CD8-positive, alpha-beta memory T cell (primary cell): ENCODE measurements around the gene NMBR. TPM values are rescaled to one million over a fixed set of nuclear protein-coding genes. Genes with fewer than 3 reads are reported as not detected.

ENCODE experiments used
- CTCF ChIA-PET: fragments of 350-600 bp; sonication (Branson Sonifier 250); formaldehyde crosslinking; loops from one replicate; lab custom pipeline; 2021; ENCODE audit warnings: antibody characterized with exemption; lab: Charles Lee
- POLR2A ChIA-PET: fragments of 350-600 bp; sonication (Branson Sonifier 250); formaldehyde crosslinking; loops from one replicate; lab custom pipeline; 2021; ENCODE audit warnings: antibody characterized with exemption; lab: Charles Lee
- DNase-seq, 5 donors: peaks; one replicate each; pipeline versions ENCODE4 v3.0.0 to v3.0.0-alpha.2; 2020 to 2022; ENCODE audit warnings: mixed read lengths in 1 of 5
- H3K27ac ChIP-seq: one replicate; pipeline ENCODE4 v1.7.0; 2013; ENCODE audit warnings: low read depth, mild to moderate bottlenecking, low read length, moderate library complexity
- H3K27me3 ChIP-seq: 2 replicates; pipeline ENCODE4 v1.7.0; 2013; ENCODE audit warnings: low read length, mild to moderate bottlenecking; ENCODE audit not compliant: insufficient read depth, poor library complexity, severe bottlenecking
- H3K36me3 ChIP-seq: 2 replicates; pipeline ENCODE4 v1.7.0; 2013; ENCODE audit warnings: mild to moderate bottlenecking, low read length, moderate library complexity; ENCODE audit not compliant: insufficient read depth
- H3K4me1 ChIP-seq: 2 replicates; pipeline ENCODE4 v1.7.0; 2013; ENCODE audit warnings: mild to moderate bottlenecking, low read length, moderate library complexity; ENCODE audit not compliant: insufficient read depth
- H3K4me3 ChIP-seq: 2 replicates; pipeline ENCODE4 v1.7.0; 2013; ENCODE audit warnings: mild to moderate bottlenecking, low read length
- H3K9me3 ChIP-seq: 2 replicates; pipeline ENCODE4 v1.7.0; 2013; ENCODE audit warnings: mild to moderate bottlenecking, low read length
- H3K27ac Mint-ChIP-seq, 8 donors: one replicate each; pipeline ENCODE4 v1.8.0; 2020 to 2021; ENCODE audit warnings: mixed read lengths in 8 of 8, mild to moderate bottlenecking in 6 of 8, inconsistent platforms in 3 of 8, moderate library complexity in 3 of 8
- H3K27me3 Mint-ChIP-seq, 2 donors: one replicate each; pipeline ENCODE4 v1.8.0; 2020 to 2021; ENCODE audit warnings: mixed read lengths in 2 of 2, mild to moderate bottlenecking in 1 of 2, moderate library complexity in 1 of 2
- H3K36me3 Mint-ChIP-seq, 3 donors: one replicate each; pipeline ENCODE4 v1.8.0; 2020 to 2021; ENCODE audit warnings: mixed read lengths in 3 of 3, inconsistent platforms in 1 of 3, mild to moderate bottlenecking in 1 of 3
- H3K4me1 Mint-ChIP-seq, 3 donors: one replicate each; pipeline ENCODE4 v1.8.0; 2020 to 2021; ENCODE audit warnings: mixed read lengths in 3 of 3, inconsistent platforms in 1 of 3, mild to moderate bottlenecking in 1 of 3
- H3K4me3 Mint-ChIP-seq, 7 donors: one replicate each; pipeline ENCODE4 v1.8.0; 2020 to 2021; ENCODE audit warnings: mixed read lengths in 7 of 7, mild to moderate bottlenecking in 6 of 7, moderate library complexity in 4 of 7, inconsistent platforms in 2 of 7
- H3K9me3 Mint-ChIP-seq, 5 donors: one replicate each; pipeline ENCODE4 v1.8.0; 2020 to 2022; ENCODE audit warnings: mixed read lengths in 5 of 5, mild to moderate bottlenecking in 3 of 5, moderate library complexity in 2 of 5, inconsistent platforms in 1 of 5
- polyA plus RNA-seq: library from polyadenylated mRNA; unstranded; fragments of 300-500 nt; fragmentation: Illumina TruSeq; gene quantifications from one replicate; pipeline ENCODE4 v1.2.3, GENCODE V29; 2021
- total RNA-seq, 2 experiments: library from RNA; stranded (reverse); gene quantifications; one replicate each; pipeline ENCODE4 v1.2.3, GENCODE V29; 2021

Gene NMBR
- total and polyA plus RNA-seq, 3 experiments from 2014 or later: not detected

GRCh38 chr6:142185641-142186040 is 38.7 kb upstream of the NMBR start:
- no peaks in the 10 kb centered on the region for H3K27me3 ChIP-seq
- Mint-ChIP-seq H3K27ac (peak overlapping the region in 1 of 8 donors; percentile 3), H3K4me3 (no peak overlapping the region), H3K36me3 (peaks cover 9 to 31% (median 13%) of the 10 kb centered on the region in 3 donors), H3K4me1 (peaks cover 16 to 38% (median 33%) of the 10 kb centered on the region in 3 donors), H3K9me3 (no peaks in the 10 kb centered on the region), H3K27me3 (no peaks in the 10 kb centered on the region)
- H3K9me3 ChIP-seq: no peaks in the 10 kb centered on the region
- no peaks in the 10 kb centered on the region for H3K36me3 ChIP-seq
- CTCF ChIA-PET: no interaction called here
- H3K4me3 ChIP-seq: no peak overlapping the region
- no peak overlapping the region for H3K27ac ChIP-seq
- no peaks in the 10 kb centered on the region for H3K4me1 ChIP-seq
- POLR2A ChIA-PET: no interaction called here
- no peak for DNase-seq

DNA sequence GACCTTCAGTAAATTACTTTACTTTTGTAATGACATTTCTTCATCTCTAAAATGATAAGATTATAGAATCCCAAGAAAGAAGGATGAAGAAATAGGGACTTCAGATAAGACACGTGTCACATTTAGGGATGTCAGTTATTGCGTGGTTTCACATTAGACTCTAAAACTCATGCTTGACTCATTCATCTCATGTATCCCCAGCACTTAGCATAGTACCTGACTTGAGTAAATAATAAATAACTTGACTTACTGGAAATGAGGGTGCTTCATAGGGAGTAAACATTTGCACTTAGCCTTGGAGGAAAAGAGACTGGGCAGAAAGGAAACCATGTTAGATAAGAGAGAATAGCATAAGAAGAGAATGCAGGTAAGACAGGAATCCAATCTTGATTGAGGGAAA is 37.4 kb upstream of the NMBR start:
- Mint-ChIP-seq H3K4me1 (peaks cover 17 to 33% (median 30%) of the 10 kb centered on the region in 3 donors), H3K9me3 (no peaks in the 10 kb centered on the region), H3K27ac (peak overlapping the region in 1 of 8 donors; percentile 47), H3K36me3 (peaks cover 6 to 28% (median 11%) of the 10 kb centered on the region in 3 donors), H3K27me3 (no peaks in the 10 kb centered on the region), H3K4me3 (no peak overlapping the region)
- Histone ChIP-seq H3K4me3 (no peak overlapping the region), H3K4me1 (no peaks in the 10 kb centered on the region), H3K27me3 (no peaks in the 10 kb centered on the region), H3K9me3 (no peaks in the 10 kb centered on the region), H3K27ac (no peak overlapping the region), H3K36me3 (no peaks in the 10 kb centered on the region)
- ChIA-PET CTCF (no interaction called here), POLR2A (no interaction called here)
- DNase-seq: no peak

DNA sequence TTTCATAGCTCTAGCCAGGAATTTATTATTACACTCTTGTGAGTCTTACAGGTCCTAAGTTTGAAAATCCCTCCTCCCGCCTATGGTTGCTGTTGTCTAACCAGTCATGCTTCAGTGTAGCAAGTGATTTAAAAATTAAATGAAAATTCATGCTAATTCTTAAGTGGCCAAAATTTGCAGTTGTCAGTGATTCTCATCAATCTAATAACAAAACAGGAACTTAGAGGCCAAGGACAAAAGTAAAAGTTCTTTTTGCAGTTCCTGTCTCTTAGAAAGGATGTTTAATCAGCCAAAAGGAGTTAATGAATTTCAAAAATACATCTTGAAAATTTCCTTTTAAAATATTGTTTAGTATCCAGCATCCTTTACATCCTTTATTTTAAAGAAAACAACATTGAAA is 36.4 kb upstream of the NMBR start:
- Histone ChIP-seq H3K4me3 (no peak overlapping the region), H3K9me3 (no peaks in the 10 kb centered on the region), H3K4me1 (no peaks in the 10 kb centered on the region), H3K27ac (no peak overlapping the region), H3K27me3 (no peaks in the 10 kb centered on the region), H3K36me3 (no peaks in the 10 kb centered on the region)
- peaks cover 5 to 27% (median 12%) of the 10 kb centered on the region in 3 donors for H3K36me3 Mint-ChIP-seq
- DNase-seq: no peak
- ChIA-PET POLR2A (no interaction called here), CTCF (no interaction called here)
- no peak overlapping the region for H3K27ac Mint-ChIP-seq
- no peak overlapping the region for H3K4me3 Mint-ChIP-seq
- peaks cover 17 to 30% (median 29%) of the 10 kb centered on the region in 3 donors for H3K4me1 Mint-ChIP-seq
- peaks cover 0 to 1% (median 0%) of the 10 kb centered on the region in 5 donors for H3K9me3 Mint-ChIP-seq
- no peaks in the 10 kb centered on the region for H3K27me3 Mint-ChIP-seq

DNA sequence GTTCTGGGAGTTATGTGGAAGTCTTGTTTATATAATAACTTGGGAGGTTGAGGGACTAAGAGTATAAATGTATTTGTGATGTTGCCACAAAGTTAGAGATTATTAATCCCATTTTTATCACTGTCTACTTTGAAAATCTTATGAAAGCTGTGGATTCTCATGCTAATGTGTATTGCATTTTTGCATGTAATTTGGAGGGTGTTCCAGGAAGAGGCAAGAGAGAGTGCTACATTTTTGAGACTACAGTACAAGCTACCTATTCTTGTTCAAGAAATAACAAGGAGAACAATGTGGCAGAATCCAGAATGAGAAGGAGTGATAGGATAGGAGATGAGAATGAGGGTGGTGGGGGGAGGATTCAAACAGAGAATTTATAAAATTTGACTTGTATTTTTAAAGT is 35.1 kb upstream of the NMBR start:
- Mint-ChIP-seq H3K36me3 (peaks cover 18 to 40% (median 22%) of the 10 kb centered on the region in 3 donors), H3K9me3 (peaks cover 5 to 12% (median 12%) of the 10 kb centered on the region in 5 donors), H3K4me1 (peaks cover 17 to 30% (median 27%) of the 10 kb centered on the region in 3 donors), H3K4me3 (no peak overlapping the region), H3K27me3 (no peaks in the 10 kb centered on the region), H3K27ac (peak overlapping the region in 1 of 8 donors; percentile 62)
- Histone ChIP-seq H3K36me3 (peaks cover 11% of the 10 kb centered on the region), H3K27me3 (no peaks in the 10 kb centered on the region), H3K9me3 (peaks cover 7% of the 10 kb centered on the region), H3K4me3 (no peak overlapping the region), H3K27ac (no peak overlapping the region), H3K4me1 (no peaks in the 10 kb centered on the region)
- ChIA-PET POLR2A (no interaction called here), CTCF (no interaction called here)
- no peak for DNase-seq

GRCh38 chr6:142178129-142178528 is 31.2 kb upstream of the NMBR start:
- no peaks in the 10 kb centered on the region for H3K27me3 ChIP-seq
- no peak overlapping the region for H3K4me3 ChIP-seq
- no peaks in the 10 kb centered on the region for H3K27me3 Mint-ChIP-seq
- peaks cover 14 to 25% (median 15%) of the 10 kb centered on the region in 3 donors for H3K4me1 Mint-ChIP-seq
- no peak overlapping the region for H3K4me3 Mint-ChIP-seq
- DNase-seq: no peak
- H3K9me3 ChIP-seq: peaks cover 7% of the 10 kb centered on the region
- CTCF ChIA-PET: no interaction called here
- POLR2A ChIA-PET: no interaction called here
- no peaks in the 10 kb centered on the region for H3K4me1 ChIP-seq
- H3K9me3 Mint-ChIP-seq: peaks cover 5 to 15% (median 14%) of the 10 kb centered on the region in 5 donors
- H3K36me3 Mint-ChIP-seq: peaks cover 42 to 72% (median 44%) of the 10 kb centered on the region in 3 donors
- no peak overlapping the region for H3K27ac ChIP-seq
- no peak overlapping the region for H3K27ac Mint-ChIP-seq
- H3K36me3 ChIP-seq: peaks cover 25% of the 10 kb centered on the region

DNA sequence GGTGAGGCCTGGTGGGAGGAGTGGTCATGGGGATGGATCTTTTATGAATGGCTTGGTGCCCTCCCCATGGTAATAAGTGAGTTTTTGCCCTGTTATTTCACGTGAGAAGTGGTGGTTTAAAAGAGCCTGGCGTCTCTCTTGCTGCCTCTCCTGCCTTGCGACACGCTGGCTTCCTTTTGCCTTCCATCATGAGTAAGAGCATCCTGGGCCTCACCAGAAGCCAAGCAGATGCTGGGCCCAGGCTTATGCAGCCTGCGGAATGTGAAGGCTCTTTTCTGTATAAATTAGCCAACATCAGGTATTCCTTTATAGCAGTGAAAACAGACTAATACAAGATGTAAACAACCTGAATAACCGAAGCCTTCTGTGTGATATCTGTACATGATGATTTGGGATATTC is 27.8 kb upstream of the NMBR start:
- Histone ChIP-seq H3K4me1 (no peaks in the 10 kb centered on the region), H3K9me3 (peaks cover 7% of the 10 kb centered on the region), H3K4me3 (no peak overlapping the region), H3K27me3 (no peaks in the 10 kb centered on the region), H3K36me3 (peaks cover 40% of the 10 kb centered on the region), H3K27ac (no peak overlapping the region)
- Mint-ChIP-seq H3K9me3 (peaks cover 5 to 15% (median 14%) of the 10 kb centered on the region in 5 donors), H3K27ac (peak overlapping the region in 1 of 8 donors; percentile 38), H3K4me1 (peaks cover 3 to 15% (median 3%) of the 10 kb centered on the region in 3 donors), H3K36me3 (peaks cover 51 to 86% (median 54%) of the 10 kb centered on the region in 3 donors), H3K4me3 (no peak overlapping the region), H3K27me3 (no peaks in the 10 kb centered on the region)
- DNase-seq: no peak
- POLR2A ChIA-PET: no interaction called here
- CTCF ChIA-PET: no interaction called here

- ChIA-PET CTCF (no interaction called here), POLR2A (no interaction called here)
- Mint-ChIP-seq H3K9me3 (peaks cover 5 to 15% (median 14%) of the 10 kb centered on the region in 5 donors), H3K36me3 (peaks cover 48 to 84% (median 54%) of the 10 kb centered on the region in 3 donors), H3K4me3 (no peak overlapping the region), H3K4me1 (peaks cover 3 to 15% (median 3%) of the 10 kb centered on the region in 3 donors), H3K27ac (no peak overlapping the region), H3K27me3 (no peaks in the 10 kb centered on the region)
- H3K27me3 ChIP-seq: no peaks in the 10 kb centered on the region
- H3K4me3 ChIP-seq: no peak overlapping the region
- peaks cover 7% of the 10 kb centered on the region for H3K9me3 ChIP-seq
- no peak overlapping the region for H3K27ac ChIP-seq
- DNase-seq: no peak
- peaks cover 40% of the 10 kb centered on the region for H3K36me3 ChIP-seq
- H3K4me1 ChIP-seq: no peaks in the 10 kb centered on the region
These were observed 27.1 kb upstream of the NMBR start for GRCh38 chr6:142173980-142174379.

GRCh38 chr6:142172758-142173157 is 25.8 kb upstream of the NMBR start:
- peak overlapping the region in 2 of 8 donors; percentile 17 to 48 for H3K27ac Mint-ChIP-seq
- H3K9me3 Mint-ChIP-seq: peaks cover under 1 to 9% (median 8%) of the 10 kb centered on the region in 5 donors
- Histone ChIP-seq H3K4me3 (no peak overlapping the region), H3K36me3 (peaks cover 36% of the 10 kb centered on the region), H3K27ac (no peak overlapping the region), H3K9me3 (peaks cover 5% of the 10 kb centered on the region), H3K27me3 (no peaks in the 10 kb centered on the region), H3K4me1 (no peaks in the 10 kb centered on the region)
- H3K27me3 Mint-ChIP-seq: no peaks in the 10 kb centered on the region
- H3K4me1 Mint-ChIP-seq: peaks cover 5 to 15% (median 7%) of the 10 kb centered on the region in 3 donors
- peaks cover 40 to 84% (median 47%) of the 10 kb centered on the region in 3 donors for H3K36me3 Mint-ChIP-seq
- H3K4me3 Mint-ChIP-seq: no peak overlapping the region
- ChIA-PET POLR2A (no interaction called here), CTCF (no interaction called here)
- no peak for DNase-seq
